Liver (tissue), 9 donors: ENCODE measurements around the gene BPIFB3. TPM values are rescaled to one million over a fixed set of nuclear protein-coding genes. Genes with fewer than 3 reads are reported as not detected.

Experiments
- DNase-seq: peaks from one replicate; pipeline ENCODE4 v3.0.0-alpha.2; 2017; ENCODE audit warnings: low spot score
- H3K27ac ChIP-seq, 2 donors: one replicate each; pipeline ENCODE4 v1.7.0; 2013; ENCODE audit warnings: inconsistent platforms in 2 of 2, low read length in 2 of 2, control low read depth in 1 of 2, low read depth in 1 of 2, mild to moderate bottlenecking in 1 of 2
- H3K27me3 ChIP-seq, 4 donors: one replicate each; pipeline versions ENCODE4 v1.6.1 to v1.7.0; 2013; ENCODE audit warnings: low read length in 3 of 4, inconsistent platforms in 1 of 4, mild to moderate bottlenecking in 1 of 4, moderate library complexity in 1 of 4; ENCODE audit not compliant: control insufficient read depth in 4 of 4, insufficient read depth in 4 of 4
- H3K36me3 ChIP-seq, 4 donors: one replicate each; pipeline versions ENCODE4 v1.6.1 to v1.7.0; 2013; ENCODE audit warnings: low read length in 3 of 4, mild to moderate bottlenecking in 3 of 4, low read depth in 1 of 4, moderate library complexity in 1 of 4; ENCODE audit not compliant: control insufficient read depth in 4 of 4, insufficient read depth in 3 of 4
- H3K4me1 ChIP-seq, 4 donors: one replicate each; pipeline versions ENCODE4 v1.6.1 to v1.7.0; 2013; ENCODE audit warnings: low read length in 3 of 4, mild to moderate bottlenecking in 3 of 4, moderate library complexity in 1 of 4; ENCODE audit not compliant: control insufficient read depth in 4 of 4, insufficient read depth in 4 of 4
- H3K4me3 ChIP-seq, 3 donors: one replicate each; pipeline versions ENCODE4 v1.6.1 to v1.7.0; 2013; ENCODE audit warnings: low read length in 3 of 3, control low read depth in 1 of 3, low read depth in 1 of 3, mild to moderate bottlenecking in 1 of 3
- H3K9ac ChIP-seq, 2 donors: one replicate each; pipeline ENCODE4 v1.7.0; 2013; ENCODE audit warnings: low read length in 2 of 2, mild to moderate bottlenecking in 2 of 2, moderate library complexity in 2 of 2, control low read depth in 1 of 2, low read depth in 1 of 2
- H3K9me3 ChIP-seq, 4 donors: one replicate each; pipeline versions ENCODE4 v1.6.1 to v1.7.0; 2013; ENCODE audit warnings: low read length in 3 of 4; ENCODE audit not compliant: control insufficient read depth in 4 of 4
- EGR1 ChIP-seq, 2 donors: IDR thresholded peaks; 2 replicates each; pipeline ENCODE4 v1.6.1; 2016 to 2018; ENCODE audit warnings: antibody characterized with exemption in 2 of 2, low read depth in 2 of 2
- FOXA1 ChIP-seq: IDR thresholded peaks from 2 replicates; pipeline ENCODE4 v1.6.1; 2016; ENCODE audit warnings: antibody characterized with exemption
- FOXA2 ChIP-seq: IDR thresholded peaks from 2 replicates; pipeline ENCODE4 v1.6.1; 2016; ENCODE audit warnings: antibody characterized with exemption
- GABPA ChIP-seq, 2 donors: IDR thresholded peaks in 1 of 2; conservative IDR thresholded peaks in 1 of 2; 2 replicates each; pipeline ENCODE4 v1.6.1; 2016; ENCODE audit warnings: antibody characterized with exemption in 2 of 2, mild to moderate bottlenecking in 1 of 2, moderate library complexity in 1 of 2
- HNF4A ChIP-seq, 2 donors: conservative IDR thresholded peaks; 2 replicates each; pipeline ENCODE4 v1.6.1; 2016; ENCODE audit warnings: antibody characterized with exemption in 2 of 2, mild to moderate bottlenecking in 2 of 2
- HNF4G ChIP-seq: IDR thresholded peaks from 2 replicates; pipeline ENCODE4 v1.6.1; 2016; ENCODE audit warnings: antibody characterized with exemption
- JUND ChIP-seq, 2 donors: IDR thresholded peaks; 2 replicates each; pipeline ENCODE4 v1.6.1; 2016; ENCODE audit warnings: antibody characterized with exemption in 2 of 2
- NR2F2 ChIP-seq: IDR thresholded peaks from 2 replicates; pipeline ENCODE4 v1.6.1; 2016; ENCODE audit warnings: antibody characterized with exemption
- RAD21 ChIP-seq, 2 donors: IDR thresholded peaks; 2 replicates each; pipeline ENCODE4 v1.6.1; 2016; ENCODE audit warnings: antibody characterized with exemption in 2 of 2, mild to moderate bottlenecking in 2 of 2
- REST ChIP-seq: IDR thresholded peaks from 2 replicates; pipeline ENCODE4 v1.6.1; 2016; ENCODE audit warnings: antibody characterized with exemption, mild to moderate bottlenecking
- RXRA ChIP-seq, 2 donors: IDR thresholded peaks; 2 replicates each; pipeline ENCODE4 v1.6.1; 2017 to 2018; ENCODE audit warnings: antibody characterized with exemption in 2 of 2, mild to moderate bottlenecking in 1 of 2
- SP1 ChIP-seq: IDR thresholded peaks from 2 replicates; pipeline ENCODE4 v1.6.1; 2018; ENCODE audit warnings: antibody characterized with exemption, mild to moderate bottlenecking
- TAF1 ChIP-seq: conservative IDR thresholded peaks from 2 replicates; pipeline ENCODE4 v1.6.1; 2016; ENCODE audit warnings: antibody characterized with exemption, mild to moderate bottlenecking
- YY1 ChIP-seq: IDR thresholded peaks from 2 replicates; pipeline ENCODE4 v1.6.1; 2016; ENCODE audit warnings: antibody characterized with exemption, mild to moderate bottlenecking
- WGBS: extraction: QIAGEN DNeasy Blood & Tissue Kit; methylation state at CpG from one replicate; pipeline ENCODE4 v1.1.7; 2013; 5-methylcytosine and 5-hydroxymethylcytosine counted together
- polyA plus RNA-seq, 2 donors: library from polyadenylated mRNA; stranded (reverse) in 1 of 2; unstranded in 1 of 2; fragments of 200-250 nt in 1 of 2; fragments of >200 nt in 1 of 2; fragmentation: Nextera tagmentation in 1 of 2; extraction: Ambion mirVana in 1 of 2; gene quantifications; one replicate each; pipeline versions ENCODE4 v1.2.1 to v1.2.3, GENCODE V29; 2013 to 2015
- total RNA-seq, 2 donors: library from RNA; depleted of rRNA; stranded (reverse); fragments of >200 nt; gene quantifications; one replicate each; pipeline ENCODE4 v1.2.3, GENCODE V29; 2014
- TF ChIP-seq, protein P1 (sequence below): IDR thresholded peaks from 2 replicates; pipeline ENCODE4 v1.6.1; 2016; ENCODE audit warnings: antibody characterized with exemption
- TF ChIP-seq, protein P2 (sequence below): fragments of 150-350 bp; IDR thresholded peaks from 2 replicates; pipeline ENCODE4 v1.5.1; 2017; ENCODE audit warnings: improper control_type of control experiment, low read depth, low read length; ENCODE audit not compliant: missing input control
- TF ChIP-seq, protein P3 (sequence below): IDR thresholded peaks from 2 replicates; pipeline ENCODE4 v1.6.1; 2016; ENCODE audit warnings: antibody characterized with exemption
- TF ChIP-seq, protein P4 (sequence below): IDR thresholded peaks from 2 replicates; pipeline ENCODE4 v1.6.1; 2016; ENCODE audit warnings: antibody characterized with exemption
- donor health status: healthy.
- donor health status: healthy.
- donor health status: healthy.
- donor health status: healthy.
- donor health status: healthy.

Gene BPIFB3
- total and polyA plus RNA-seq, 4 donors, result not detected

DNA sequence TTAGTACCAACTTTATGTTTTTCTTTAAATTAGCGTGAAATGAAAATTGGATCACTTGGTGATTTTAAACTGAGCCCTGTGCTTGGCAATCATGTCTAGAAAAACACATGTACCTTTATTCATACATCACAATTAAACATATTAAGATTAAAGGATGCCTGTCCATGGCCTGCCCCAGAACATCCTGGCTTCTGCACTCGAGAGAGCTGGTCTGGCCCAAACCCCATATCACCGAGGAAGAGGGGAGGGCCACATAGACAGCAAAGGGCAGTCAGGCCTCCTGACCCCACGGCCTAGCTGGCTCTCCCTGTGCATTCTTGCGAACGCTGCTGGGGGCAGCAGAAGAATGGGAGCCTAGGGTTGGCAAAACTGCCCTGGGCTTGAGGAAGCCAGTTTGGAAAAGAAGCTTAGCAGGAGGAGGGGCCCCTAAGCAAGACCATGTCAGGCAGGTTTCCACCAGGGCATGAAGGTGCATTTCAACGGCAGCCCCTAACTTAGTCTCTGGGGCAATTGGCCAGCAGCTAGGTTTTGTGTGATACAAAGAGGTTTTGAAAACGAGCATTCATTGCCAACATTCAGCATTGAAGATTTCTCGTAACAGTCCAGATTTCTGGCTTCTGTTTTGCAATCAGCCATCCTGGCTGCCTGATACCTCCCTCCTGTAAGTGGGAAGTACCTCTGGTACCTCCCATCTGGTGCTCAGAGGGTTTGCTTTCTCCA is 8.6 kb downstream of the BPIFB3 start:
- no peak overlapping the region for H3K27ac ChIP-seq
- TF ChIP-seq FOXA2 (no peak), SP1 (no peak), EGR1 (IDR thresholded peaks at IDR 0.05; ENCODE audit: low read depth in 2 of 2) (no peak), TAF1 (no peak), HNF4G (no peak), REST (no peak), RAD21 (IDR thresholded peaks at IDR 0.05) (no peak), YY1 (no peak), GABPA (IDR thresholded peaks at IDR 0.05 in 1 of 2, conservative IDR thresholded peaks at IDR 0.05 in 1 of 2) (no peak), JUND (IDR thresholded peaks at IDR 0.05) (no peak), RXRA (IDR thresholded peaks at IDR 0.05) (no peak), NR2F2 (no peak), FOXA1 (no peak), HNF4A (conservative IDR thresholded peaks at IDR 0.05) (no peak)
- TF ChIP-seq, protein P1, sequence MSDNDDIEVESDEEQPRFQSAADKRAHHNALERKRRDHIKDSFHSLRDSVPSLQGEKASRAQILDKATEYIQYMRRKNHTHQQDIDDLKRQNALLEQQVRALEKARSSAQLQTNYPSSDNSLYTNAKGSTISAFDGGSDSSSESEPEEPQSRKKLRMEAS, result no peak
- TF ChIP-seq, protein P2, sequence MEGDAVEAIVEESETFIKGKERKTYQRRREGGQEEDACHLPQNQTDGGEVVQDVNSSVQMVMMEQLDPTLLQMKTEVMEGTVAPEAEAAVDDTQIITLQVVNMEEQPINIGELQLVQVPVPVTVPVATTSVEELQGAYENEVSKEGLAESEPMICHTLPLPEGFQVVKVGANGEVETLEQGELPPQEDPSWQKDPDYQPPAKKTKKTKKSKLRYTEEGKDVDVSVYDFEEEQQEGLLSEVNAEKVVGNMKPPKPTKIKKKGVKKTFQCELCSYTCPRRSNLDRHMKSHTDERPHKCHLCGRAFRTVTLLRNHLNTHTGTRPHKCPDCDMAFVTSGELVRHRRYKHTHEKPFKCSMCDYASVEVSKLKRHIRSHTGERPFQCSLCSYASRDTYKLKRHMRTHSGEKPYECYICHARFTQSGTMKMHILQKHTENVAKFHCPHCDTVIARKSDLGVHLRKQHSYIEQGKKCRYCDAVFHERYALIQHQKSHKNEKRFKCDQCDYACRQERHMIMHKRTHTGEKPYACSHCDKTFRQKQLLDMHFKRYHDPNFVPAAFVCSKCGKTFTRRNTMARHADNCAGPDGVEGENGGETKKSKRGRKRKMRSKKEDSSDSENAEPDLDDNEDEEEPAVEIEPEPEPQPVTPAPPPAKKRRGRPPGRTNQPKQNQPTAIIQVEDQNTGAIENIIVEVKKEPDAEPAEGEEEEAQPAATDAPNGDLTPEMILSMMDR, result no peak
- TF ChIP-seq, protein P3, sequence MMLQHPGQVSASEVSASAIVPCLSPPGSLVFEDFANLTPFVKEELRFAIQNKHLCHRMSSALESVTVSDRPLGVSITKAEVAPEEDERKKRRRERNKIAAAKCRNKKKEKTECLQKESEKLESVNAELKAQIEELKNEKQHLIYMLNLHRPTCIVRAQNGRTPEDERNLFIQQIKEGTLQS, result no peak
- TF ChIP-seq, protein P4, sequence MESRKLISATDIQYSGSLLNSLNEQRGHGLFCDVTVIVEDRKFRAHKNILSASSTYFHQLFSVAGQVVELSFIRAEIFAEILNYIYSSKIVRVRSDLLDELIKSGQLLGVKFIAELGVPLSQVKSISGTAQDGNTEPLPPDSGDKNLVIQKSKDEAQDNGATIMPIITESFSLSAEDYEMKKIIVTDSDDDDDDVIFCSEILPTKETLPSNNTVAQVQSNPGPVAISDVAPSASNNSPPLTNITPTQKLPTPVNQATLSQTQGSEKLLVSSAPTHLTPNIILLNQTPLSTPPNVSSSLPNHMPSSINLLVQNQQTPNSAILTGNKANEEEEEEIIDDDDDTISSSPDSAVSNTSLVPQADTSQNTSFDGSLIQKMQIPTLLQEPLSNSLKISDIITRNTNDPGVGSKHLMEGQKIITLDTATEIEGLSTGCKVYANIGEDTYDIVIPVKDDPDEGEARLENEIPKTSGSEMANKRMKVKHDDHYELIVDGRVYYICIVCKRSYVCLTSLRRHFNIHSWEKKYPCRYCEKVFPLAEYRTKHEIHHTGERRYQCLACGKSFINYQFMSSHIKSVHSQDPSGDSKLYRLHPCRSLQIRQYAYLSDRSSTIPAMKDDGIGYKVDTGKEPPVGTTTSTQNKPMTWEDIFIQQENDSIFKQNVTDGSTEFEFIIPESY, result no peak
- H3K9ac ChIP-seq, result no peak overlapping the region
- no peaks in the 10 kb centered on the region for H3K27me3 ChIP-seq
- H3K4me1 ChIP-seq, result no peaks in the 10 kb centered on the region
- H3K9me3 ChIP-seq, result no peaks in the 10 kb centered on the region
- WGBS, result 68% methylated on average over 9 of the region's 9 CpGs
- H3K36me3 ChIP-seq, result no peaks in the 10 kb centered on the region
- DNase-seq, result no peak
- H3K4me3 ChIP-seq, result no peak overlapping the region
